CD8-positive, alpha-beta memory T cell (primary cell): ENCODE measurements around the gene ALDH8A1. TPM values are rescaled to one million over a fixed set of nuclear protein-coding genes. Genes with fewer than 3 reads are reported as not detected.

Experiments used
- CTCF ChIA-PET: fragments of 350-600 bp; sonication (Branson Sonifier 250); formaldehyde crosslinking; loops from one replicate; lab custom pipeline; 2021; ENCODE audit warnings: antibody characterized with exemption; lab: Charles Lee
- POLR2A ChIA-PET: fragments of 350-600 bp; sonication (Branson Sonifier 250); formaldehyde crosslinking; loops from one replicate; lab custom pipeline; 2021; ENCODE audit warnings: antibody characterized with exemption; lab: Charles Lee
- DNase-seq, 5 donors: peaks; one replicate each; pipeline versions ENCODE4 v3.0.0 to v3.0.0-alpha.2; 2020 to 2022; ENCODE audit warnings: mixed read lengths in 1 of 5
- H3K27ac ChIP-seq: one replicate; pipeline ENCODE4 v1.7.0; 2013; ENCODE audit warnings: low read depth, mild to moderate bottlenecking, low read length, moderate library complexity
- H3K27me3 ChIP-seq: 2 replicates; pipeline ENCODE4 v1.7.0; 2013; ENCODE audit warnings: low read length, mild to moderate bottlenecking; ENCODE audit not compliant: insufficient read depth, poor library complexity, severe bottlenecking
- H3K36me3 ChIP-seq: 2 replicates; pipeline ENCODE4 v1.7.0; 2013; ENCODE audit warnings: mild to moderate bottlenecking, low read length, moderate library complexity; ENCODE audit not compliant: insufficient read depth
- H3K4me1 ChIP-seq: 2 replicates; pipeline ENCODE4 v1.7.0; 2013; ENCODE audit warnings: mild to moderate bottlenecking, low read length, moderate library complexity; ENCODE audit not compliant: insufficient read depth
- H3K4me3 ChIP-seq: 2 replicates; pipeline ENCODE4 v1.7.0; 2013; ENCODE audit warnings: mild to moderate bottlenecking, low read length
- H3K9me3 ChIP-seq: 2 replicates; pipeline ENCODE4 v1.7.0; 2013; ENCODE audit warnings: mild to moderate bottlenecking, low read length
- H3K27ac Mint-ChIP-seq, 8 donors: one replicate each; pipeline ENCODE4 v1.8.0; 2020 to 2021; ENCODE audit warnings: mixed read lengths in 8 of 8, mild to moderate bottlenecking in 6 of 8, inconsistent platforms in 3 of 8, moderate library complexity in 3 of 8
- H3K27me3 Mint-ChIP-seq, 2 donors: one replicate each; pipeline ENCODE4 v1.8.0; 2020 to 2021; ENCODE audit warnings: mixed read lengths in 2 of 2, mild to moderate bottlenecking in 1 of 2, moderate library complexity in 1 of 2
- H3K36me3 Mint-ChIP-seq, 3 donors: one replicate each; pipeline ENCODE4 v1.8.0; 2020 to 2021; ENCODE audit warnings: mixed read lengths in 3 of 3, inconsistent platforms in 1 of 3, mild to moderate bottlenecking in 1 of 3
- H3K4me1 Mint-ChIP-seq, 3 donors: one replicate each; pipeline ENCODE4 v1.8.0; 2020 to 2021; ENCODE audit warnings: mixed read lengths in 3 of 3, inconsistent platforms in 1 of 3, mild to moderate bottlenecking in 1 of 3
- H3K4me3 Mint-ChIP-seq, 7 donors: one replicate each; pipeline ENCODE4 v1.8.0; 2020 to 2021; ENCODE audit warnings: mixed read lengths in 7 of 7, mild to moderate bottlenecking in 6 of 7, moderate library complexity in 4 of 7, inconsistent platforms in 2 of 7
- H3K9me3 Mint-ChIP-seq, 5 donors: one replicate each; pipeline ENCODE4 v1.8.0; 2020 to 2022; ENCODE audit warnings: mixed read lengths in 5 of 5, mild to moderate bottlenecking in 3 of 5, moderate library complexity in 2 of 5, inconsistent platforms in 1 of 5
- polyA plus RNA-seq: library from polyadenylated mRNA; unstranded; fragments of 300-500 nt; fragmentation: Illumina TruSeq; gene quantifications from one replicate; pipeline ENCODE4 v1.2.3, GENCODE V29; 2021
- total RNA-seq, 2 experiments: library from RNA; stranded (reverse); gene quantifications; one replicate each; pipeline ENCODE4 v1.2.3, GENCODE V29; 2021

The ALDH8A1 gene
- total and polyA plus RNA-seq, 3 experiments from 2014 or later, result 0.08 to 0.85 (median 0.82) TPM

- no peaks in the 10 kb centered on the region for H3K9me3 ChIP-seq
- no peak overlapping the region for H3K27ac ChIP-seq
- Mint-ChIP-seq H3K9me3 (no peaks in the 10 kb centered on the region), H3K4me3 (no peak overlapping the region), H3K27me3 (peaks cover 0 to 2% of the 10 kb centered on the region in 2 donors), H3K27ac (no peak overlapping the region), H3K4me1 (no peaks in the 10 kb centered on the region), H3K36me3 (no peaks in the 10 kb centered on the region)
- no peak overlapping the region for H3K4me3 ChIP-seq
- DNase-seq, result no peak
- no peaks in the 10 kb centered on the region for H3K36me3 ChIP-seq
- POLR2A ChIA-PET, result no interaction called here
- no peaks in the 10 kb centered on the region for H3K4me1 ChIP-seq
- H3K27me3 ChIP-seq, result no peaks in the 10 kb centered on the region
- CTCF ChIA-PET, result interaction anchor here (2.8 kb wide), 1 partner anchor 9 kb away, joined by 11 read pairs; no protein-coding TSS in a partner anchor
Measured at GRCh38 chr6:134948691-134949090, 1.2 kb downstream of the ALDH8A1 start.

GRCh38 chr6:134948142-134948541, 1.8 kb downstream of the ALDH8A1 start:
- Mint-ChIP-seq H3K27ac (no peak overlapping the region), H3K36me3 (no peaks in the 10 kb centered on the region), H3K27me3 (peaks cover 0 to 2% of the 10 kb centered on the region in 2 donors), H3K4me3 (no peak overlapping the region), H3K4me1 (no peaks in the 10 kb centered on the region), H3K9me3 (no peaks in the 10 kb centered on the region)
- Histone ChIP-seq H3K27me3 (no peaks in the 10 kb centered on the region), H3K4me1 (no peaks in the 10 kb centered on the region), H3K9me3 (no peaks in the 10 kb centered on the region), H3K4me3 (no peak overlapping the region), H3K27ac (no peak overlapping the region), H3K36me3 (no peaks in the 10 kb centered on the region)
- CTCF ChIA-PET, result interaction anchor here (2.8 kb wide), 1 partner anchor 8 kb away, joined by 11 read pairs; no protein-coding TSS in a partner anchor
- DNase-seq, result no peak
- POLR2A ChIA-PET, result no interaction called here

GRCh38 chr6:134945045-134945444, 4.9 kb downstream of the ALDH8A1 start:
- Histone ChIP-seq H3K9me3 (no peaks in the 10 kb centered on the region), H3K27me3 (no peaks in the 10 kb centered on the region), H3K27ac (no peak overlapping the region), H3K4me1 (no peaks in the 10 kb centered on the region), H3K36me3 (no peaks in the 10 kb centered on the region), H3K4me3 (no peak overlapping the region)
- DNase-seq, result no peak
- no peak overlapping the region for H3K27ac Mint-ChIP-seq
- peaks cover 0 to 2% of the 10 kb centered on the region in 2 donors for H3K27me3 Mint-ChIP-seq
- H3K4me1 Mint-ChIP-seq, result no peaks in the 10 kb centered on the region
- H3K36me3 Mint-ChIP-seq, result peaks cover 0 to 2% (median 0%) of the 10 kb centered on the region in 3 donors
- H3K4me3 Mint-ChIP-seq, result no peak overlapping the region
- ChIA-PET CTCF (no interaction called here), POLR2A (no interaction called here)
- H3K9me3 Mint-ChIP-seq, result no peaks in the 10 kb centered on the region

GRCh38 chr6:134943522-134944111, 6.3 kb downstream of the ALDH8A1 start:
- H3K4me1 ChIP-seq, result peaks cover 5% of the 10 kb centered on the region
- Mint-ChIP-seq H3K4me1 (peaks cover 0 to 3% (median 2%) of the 10 kb centered on the region in 3 donors), H3K36me3 (peaks cover 0 to 2% (median 0%) of the 10 kb centered on the region in 3 donors), H3K4me3 (no peak overlapping the region), H3K27me3 (peaks cover 0 to 2% of the 10 kb centered on the region in 2 donors), H3K9me3 (no peaks in the 10 kb centered on the region), H3K27ac (no peak overlapping the region)
- H3K27me3 ChIP-seq, result no peaks in the 10 kb centered on the region
- no peaks in the 10 kb centered on the region for H3K36me3 ChIP-seq
- H3K9me3 ChIP-seq, result no peaks in the 10 kb centered on the region
- H3K4me3 ChIP-seq, result no peak overlapping the region
- no peak overlapping the region for H3K27ac ChIP-seq
- CTCF ChIA-PET, result no interaction called here
- DNase-seq, result no peak
- POLR2A ChIA-PET, result no interaction called here

DNA sequence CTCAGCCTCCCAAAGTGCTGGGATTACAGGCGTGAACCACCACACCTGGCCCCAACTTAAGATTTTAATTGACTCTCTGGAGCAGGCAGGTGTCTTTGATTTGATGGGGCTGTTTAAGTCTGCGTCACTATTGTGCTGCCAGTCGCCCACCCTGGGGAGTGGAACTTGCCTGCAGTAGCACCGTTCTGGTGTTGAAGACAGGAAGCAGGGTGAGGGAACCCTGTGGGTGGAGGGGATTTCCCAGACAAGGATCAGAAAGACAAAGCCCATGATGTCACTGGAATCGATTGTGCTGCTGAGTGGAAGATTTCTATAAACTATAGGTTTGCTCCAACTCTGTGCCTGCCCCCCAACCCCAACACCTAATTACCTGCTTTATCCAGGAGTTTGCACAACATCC, 11.0 kb downstream of the ALDH8A1 start:
- H3K4me1 Mint-ChIP-seq, result peaks cover 0 to 3% (median 2%) of the 10 kb centered on the region in 3 donors
- CTCF ChIA-PET, result interaction anchor here (1.1 to 4.2 kb wide), 4 partner anchors 10 to 816 kb away, joined by 3 to 29 read pairs (median 7); partner anchors contain the start of gene ALDH8A1
- DNase-seq, result peak in 2 of 5 donors; percentile 6 to 18
- POLR2A ChIA-PET, result no interaction called here
- no peaks in the 10 kb centered on the region for H3K9me3 Mint-ChIP-seq
- peaks cover 0 to 6% (median 0%) of the 10 kb centered on the region in 3 donors for H3K36me3 Mint-ChIP-seq
- no peak overlapping the region for H3K27ac ChIP-seq
- no peaks in the 10 kb centered on the region for H3K27me3 Mint-ChIP-seq
- H3K4me1 ChIP-seq, result peaks cover 5% of the 10 kb centered on the region
- H3K36me3 ChIP-seq, result no peaks in the 10 kb centered on the region
- H3K4me3 Mint-ChIP-seq, result no peak overlapping the region
- H3K27me3 ChIP-seq, result no peaks in the 10 kb centered on the region
- H3K27ac Mint-ChIP-seq, result no peak overlapping the region
- H3K4me3 ChIP-seq, result no peak overlapping the region
- no peaks in the 10 kb centered on the region for H3K9me3 ChIP-seq

DNA sequence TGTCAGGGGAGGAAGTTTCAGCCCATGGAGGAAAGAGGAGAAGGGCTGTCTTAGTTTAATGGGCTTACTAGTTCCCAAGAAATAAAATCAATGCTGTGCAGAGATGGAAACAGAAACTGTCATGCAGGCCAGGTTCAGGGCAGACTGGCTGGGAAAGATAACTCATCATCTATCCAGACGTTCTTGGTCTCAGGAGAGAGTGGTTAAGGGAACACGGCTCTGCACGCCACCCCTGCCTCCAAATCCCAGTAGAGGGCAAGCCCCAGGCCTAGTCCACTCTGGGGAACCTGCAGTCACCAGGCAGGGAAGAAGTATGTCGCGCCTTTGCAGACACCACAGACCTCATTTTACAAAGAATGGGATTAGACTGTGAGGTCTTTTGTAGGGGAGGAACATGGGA, 12.5 kb downstream of the ALDH8A1 start:
- Histone ChIP-seq H3K4me1 (peaks cover 5% of the 10 kb centered on the region), H3K27me3 (no peaks in the 10 kb centered on the region), H3K36me3 (no peaks in the 10 kb centered on the region), H3K4me3 (no peak overlapping the region), H3K9me3 (no peaks in the 10 kb centered on the region), H3K27ac (no peak overlapping the region)
- POLR2A ChIA-PET, result no interaction called here
- Mint-ChIP-seq H3K4me1 (peaks cover 0 to 3% (median 2%) of the 10 kb centered on the region in 3 donors), H3K36me3 (peaks cover 0 to 7% (median 0%) of the 10 kb centered on the region in 3 donors), H3K27ac (peak overlapping the region in 2 of 8 donors; percentile 46 to 90), H3K27me3 (peaks cover 0 to 2% of the 10 kb centered on the region in 2 donors), H3K4me3 (no peak overlapping the region), H3K9me3 (no peaks in the 10 kb centered on the region)
- CTCF ChIA-PET, result interaction anchor here (0.8 kb wide), 1 partner anchor 764 kb away, joined by 3 read pairs; no protein-coding TSS in a partner anchor
- no peak for DNase-seq

DNA sequence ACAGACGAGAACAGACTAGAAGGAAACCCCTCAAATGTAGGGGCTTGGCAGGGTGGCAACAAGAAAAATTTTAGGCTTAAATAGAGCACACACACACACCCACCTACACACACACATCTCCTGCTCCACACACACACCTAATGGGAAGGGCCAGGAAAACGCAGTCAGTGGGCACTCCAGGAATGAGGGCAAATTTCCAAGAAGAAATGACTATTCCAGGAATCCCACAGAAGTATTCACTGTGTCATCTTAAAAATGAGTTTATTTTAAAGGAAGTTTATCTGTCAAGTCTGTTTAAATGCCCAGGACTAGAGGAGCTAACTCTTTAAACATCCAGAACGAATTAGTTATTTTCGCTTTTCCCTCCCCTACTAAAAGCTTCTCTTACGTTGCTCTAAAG, 13.0 kb downstream of the ALDH8A1 start:
- Mint-ChIP-seq H3K27me3 (peaks cover 0 to 2% of the 10 kb centered on the region in 2 donors), H3K9me3 (no peaks in the 10 kb centered on the region), H3K4me3 (no peak overlapping the region), H3K27ac (peak overlapping the region in 1 of 8 donors; percentile 46), H3K4me1 (peaks cover 0 to 3% (median 2%) of the 10 kb centered on the region in 3 donors), H3K36me3 (peaks cover 0 to 10% (median 0%) of the 10 kb centered on the region in 3 donors)
- POLR2A ChIA-PET, result no interaction called here
- Histone ChIP-seq H3K27me3 (no peaks in the 10 kb centered on the region), H3K36me3 (no peaks in the 10 kb centered on the region), H3K4me1 (peaks cover 5% of the 10 kb centered on the region), H3K4me3 (no peak overlapping the region), H3K27ac (no peak overlapping the region), H3K9me3 (no peaks in the 10 kb centered on the region)
- CTCF ChIA-PET, result interaction anchor here (0.8 kb wide), 1 partner anchor 763 kb away, joined by 3 read pairs; no protein-coding TSS in a partner anchor
- DNase-seq, result no peak

GRCh38 chr6:134936476-134936875, 13.4 kb downstream of the ALDH8A1 start:
- Histone ChIP-seq H3K9me3 (no peaks in the 10 kb centered on the region), H3K4me1 (peaks cover 5% of the 10 kb centered on the region), H3K36me3 (no peaks in the 10 kb centered on the region), H3K27me3 (no peaks in the 10 kb centered on the region), H3K4me3 (no peak overlapping the region), H3K27ac (no peak overlapping the region)
- H3K36me3 Mint-ChIP-seq, result peaks cover 0 to 12% (median 0%) of the 10 kb centered on the region in 3 donors
- no peak for DNase-seq
- ChIA-PET POLR2A (no interaction called here), CTCF (interaction anchor here (0.9 kb wide), 1 partner anchor 813 kb away, joined by 3 read pairs; no protein-coding TSS in a partner anchor)
- peaks cover 0 to 3% (median 2%) of the 10 kb centered on the region in 3 donors for H3K4me1 Mint-ChIP-seq
- H3K9me3 Mint-ChIP-seq, result no peaks in the 10 kb centered on the region
- peaks cover 0 to 2% of the 10 kb centered on the region in 2 donors for H3K27me3 Mint-ChIP-seq
- peak overlapping the region in 1 of 8 donors; percentile 89 for H3K27ac Mint-ChIP-seq
- H3K4me3 Mint-ChIP-seq, result no peak overlapping the region
